ENCODE measurements around the gene PLB1.

GRCh38 chr2:28546242-28546641 lies 50.4 kb downstream of the PLB1 start:
- TF ChIP-seq CTCF (IDR thresholded peaks at IDR 0.05) (no peak), EZH2 (IDR thresholded peaks at IDR 0.05; ENCODE audit: borderline replicate concordance, insufficient read depth, low read depth, low read length, poor library complexity, severe bottlenecking) (no peak)
